NK-92 (cell line): ENCODE results near the gene AOAH.

ENCODE experiments used
- DNase-seq: peaks from one replicate; lab custom pipeline; 2025; ENCODE audit not compliant: unreplicated experiment; lab: John Stamatoyannopoulos, UW

AOAH gene

GRCh38 chr7:36723951-36724664 lies at the start of gene AOAH:
Gene AOAH, minus strand, starts transcription at chr7:36724494. Its CDS starts 346 bp downstream, at chr7:36724148.
- DNase-seq = peak; percentile 40

GRCh38 chr7:36766451-36766850 lies 42.2 kb upstream of the AOAH start:
- DNase-seq = no peak

- DNase-seq = no peak
These were observed 41.3 kb upstream of the AOAH start for GRCh38 chr7:36765605-36766004.

- DNase-seq = no peak
These were observed 40.6 kb upstream of the AOAH start for GRCh38 chr7:36764929-36765328.

- no peak for DNase-seq
These were observed 39.0 kb upstream of the AOAH start for GRCh38 chr7:36763132-36763816.

- no peak for DNase-seq
These were observed 38.1 kb upstream of the AOAH start for GRCh38 chr7:36762394-36762793.

- no peak for DNase-seq
These were observed 37.5 kb upstream of the AOAH start for GRCh38 chr7:36761835-36762234.

- no peak for DNase-seq
These were observed 36.8 kb upstream of the AOAH start for GRCh38 chr7:36760856-36761762.

- no peak for DNase-seq
These were observed 34.6 kb upstream of the AOAH start for GRCh38 chr7:36758879-36759278.

- no peak for DNase-seq
These were observed 31.2 kb upstream of the AOAH start for GRCh38 chr7:36755484-36755883.

GRCh38 chr7:36752026-36752711 lies 27.9 kb upstream of the AOAH start:
- DNase-seq = no peak

GRCh38 chr7:36750451-36750850 lies 26.2 kb upstream of the AOAH start:
- DNase-seq = no peak

- no peak for DNase-seq
These were observed 25.1 kb upstream of the AOAH start for GRCh38 chr7:36749282-36749960.

GRCh38 chr7:36748017-36748487 lies 23.8 kb upstream of the AOAH start:
- DNase-seq = no peak

GRCh38 chr7:36747280-36748016 lies 23.2 kb upstream of the AOAH start:
- DNase-seq = no peak

- no peak for DNase-seq
These were observed 22.1 kb upstream of the AOAH start for GRCh38 chr7:36746347-36746746.

GRCh38 chr7:36742911-36743775 lies 18.8 kb upstream of the AOAH start:
- no peak for DNase-seq

GRCh38 chr7:36741866-36742265 lies 17.6 kb upstream of the AOAH start:
- DNase-seq = no peak

GRCh38 chr7:36739351-36739750 lies 15.1 kb upstream of the AOAH start:
- DNase-seq = no peak
